Ovary (tissue), 9 donors: ENCODE measurements around the gene GABRD. TPM values are rescaled to one million over a fixed set of nuclear protein-coding genes. Genes with fewer than 3 reads are reported as not detected.

ENCODE experiments used
- DNase-seq, 5 donors: peaks; one replicate each; pipeline ENCODE4 v3.0.0-alpha.2; 2019 to 2020
- H3K27ac ChIP-seq, 2 donors: fragments of 200-600 bp; one replicate each; pipeline versions ENCODE4 v1.5.1 to v1.8.0; 2019 to 2022
- H3K27me3 ChIP-seq: fragments of 200-600 bp; one replicate; pipeline ENCODE4 v1.8.0; 2022
- H3K36me3 ChIP-seq: fragments of 200-600 bp; sonication (generic); one replicate; pipeline ENCODE4 v1.5.1; 2019
- H3K4me1 ChIP-seq: one replicate; pipeline ENCODE4 v1.8.1; 2013; ENCODE audit warnings: mild to moderate bottlenecking, moderate library complexity; ENCODE audit not compliant: insufficient read depth
- H3K4me3 ChIP-seq: fragments of 200-600 bp; sonication (generic); one replicate; pipeline ENCODE4 v1.5.1; 2017
- H3K9me3 ChIP-seq, 2 donors: fragments of 200-600 bp in 1 of 2; sonication (generic) in 1 of 2; one replicate each; pipeline versions ENCODE4 v1.5.1 to v1.8.1; 2013 to 2019; ENCODE audit warnings: mild to moderate bottlenecking in 1 of 2, moderate library complexity in 1 of 2
- CTCF ChIP-seq, 3 donors: fragments of 450-650 bp in 2 of 3; fragments of 200-600 bp in 1 of 3; IDR thresholded peaks; one replicate each; pipeline versions ENCODE4 v1.5.1 to v1.8.0; 2016 to 2022; ENCODE audit warnings: antibody characterized with exemption in 3 of 3, mild to moderate bottlenecking in 1 of 3
- EP300 ChIP-seq: sonication (generic); formaldehyde crosslinking; IDR thresholded peaks from one replicate; pipeline ENCODE4 v1.6.1; 2017; ENCODE audit warnings: antibody characterized with exemption
- POLR2A ChIP-seq: fragments of 450-650 bp; IDR thresholded peaks from one replicate; pipeline ENCODE4 v1.6.1; 2017; ENCODE audit warnings: antibody characterized with exemption, mild to moderate bottlenecking, moderate library complexity
- WGBS, 3 donors: extraction: QIAGEN DNeasy Blood & Tissue Kit in 1 of 3; methylation state at CpG; one replicate each; pipeline versions ENCODE4 v1.1.5 to v1.1.7; 2013 to 2017; 5-methylcytosine and 5-hydroxymethylcytosine counted together
- intact Hi-C, 4 donors: fragments of 100-400 bp; cut with DNase I; formaldehyde crosslinking; loops; one replicate each; pipeline versions ENCODE4 v1.11.0 to v1.15.1; 2022 to 2023
- polyA plus RNA-seq, 2 donors: library from polyadenylated mRNA; stranded (reverse); fragments of 200-250 nt in 1 of 2; fragments of 350-450 nt in 1 of 2; fragmentation: Illumina TruSeq in 1 of 2; extraction: RNeasy Lipid Tissue Mini Kit (QIAGEN cat#74804) in 1 of 2; gene quantifications; one replicate each; pipeline ENCODE4 v1.2.3, GENCODE V29; 2013 to 2014
- total RNA-seq, 7 donors: library from RNA; depleted of rRNA in 2 of 7; stranded (reverse); fragments of >200 nt in 2 of 7; fragmentation: NEBNext Ultra II Directional in 3 of 7; extraction: Animal tissue kit (Norgen Biotek cat#: 25700) in 3 of 7; gene quantifications; one replicate each; pipeline versions ENCODE4 v1.1.0 to v1.2.4, GENCODE V29; 2016 to 2023
- donor health status: DM: no; HTN: no; CAD: no; lungs with moderate emphysema.
- donor health status: DM: no; HTN: no; CAD: no.
- donor health status: Bipolar disorder and iron deficiency.
- donor health status: DM: yes; HTN: yes; CAD: no.
- donor health status: DM: no; HTN: no; CAD: no.
- donor health status: DM: yes; HTN: yes; CAD: no.

Gene GABRD
- total and polyA plus RNA-seq, 9 donors: 0.13 to 0.40 (median 0.33) TPM; not detected in 6

DNA sequence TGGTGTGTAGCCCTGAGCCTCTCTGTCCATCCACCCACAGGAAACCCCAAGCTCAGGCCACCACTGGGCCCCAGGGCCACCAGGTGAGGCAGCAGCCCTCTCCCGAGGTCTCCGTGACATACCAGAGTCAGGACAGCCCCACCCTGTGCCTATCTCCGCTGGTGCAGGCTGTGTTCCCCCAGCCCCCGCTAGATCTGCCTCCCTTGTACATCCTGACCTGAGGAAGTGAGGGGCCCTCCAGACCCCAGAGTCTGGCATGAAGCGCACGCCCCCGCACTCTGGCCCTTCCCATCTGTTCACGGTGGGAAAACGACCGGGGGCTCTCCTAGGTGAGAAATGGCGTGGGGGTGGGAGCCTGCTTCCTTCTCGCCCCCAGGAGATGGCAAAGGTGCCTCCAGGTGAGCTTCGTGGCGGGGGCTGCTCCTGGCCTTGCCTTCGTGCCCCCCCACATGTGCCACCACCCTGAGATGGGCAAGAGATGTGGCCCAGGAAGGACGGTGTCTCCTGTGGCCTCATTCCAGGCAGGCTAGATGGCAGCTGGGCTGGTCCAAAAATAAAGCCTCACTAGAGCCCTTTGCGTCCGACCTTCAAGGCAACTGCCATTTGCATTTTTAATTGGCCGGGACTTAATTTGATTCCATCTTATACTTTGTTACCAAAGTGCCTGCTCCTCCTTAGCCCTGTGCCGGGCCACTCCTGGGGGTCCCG lies 3.1 kb downstream of the GABRD start:
- Histone ChIP-seq H3K27me3 (peaks cover 3% of the 10 kb centered on the region), H3K36me3 (no peaks in the 10 kb centered on the region), H3K9me3 (no peaks in the 10 kb centered on the region), H3K4me1 (peaks cover 6% of the 10 kb centered on the region), H3K4me3 (no peak overlapping the region), H3K27ac (no peak overlapping the region)
- DNase-seq: no peak
- 56 to 72% (median 62%) methylated on average over 12 to 21 of the region's 21 CpGs for WGBS, 3 donors
- TF ChIP-seq POLR2A: no peak
- TF ChIP-seq EP300: no peak
- no peak for TF ChIP-seq CTCF (IDR thresholded peaks at IDR 0.05)
- intact Hi-C loops: loop anchor here in 1 of 4 donors (10.0 kb wide), 1 partner anchor 57 kb away; no protein-coding TSS in a partner anchor

DNA sequence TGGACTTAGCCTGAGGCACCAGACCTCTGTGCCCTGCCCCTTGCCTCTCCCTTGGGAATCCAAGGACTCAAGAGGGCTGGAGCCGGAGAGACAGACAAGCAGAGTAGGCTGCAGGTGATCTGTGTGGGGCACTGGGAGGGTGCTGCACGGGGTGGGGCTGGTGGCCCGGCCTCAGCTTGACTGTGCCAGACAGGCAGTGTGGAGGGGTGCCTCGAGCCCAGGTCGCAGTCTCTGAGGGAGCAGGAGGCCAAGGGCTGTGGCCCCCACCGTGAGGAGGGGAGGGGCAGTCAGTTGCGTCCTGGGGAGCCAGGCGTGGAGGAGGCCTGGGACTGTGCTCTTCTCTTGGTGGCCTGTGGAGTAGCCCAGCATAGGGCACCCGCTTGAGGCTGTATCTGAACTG lies 4.0 kb downstream of the GABRD start:
- 82 to 85% (median 84%) methylated on average over 8 to 9 of the region's 9 CpGs for WGBS, 3 donors
- Histone ChIP-seq H3K36me3 (no peaks in the 10 kb centered on the region), H3K9me3 (no peaks in the 10 kb centered on the region), H3K27ac (no peak overlapping the region), H3K27me3 (peaks cover 3% of the 10 kb centered on the region), H3K4me1 (peaks cover 6% of the 10 kb centered on the region), H3K4me3 (no peak overlapping the region)
- DNase-seq: no peak
- intact Hi-C loops: loop anchor here in 1 of 4 donors (10.0 kb wide), 1 partner anchor 58 kb away; no protein-coding TSS in a partner anchor
- TF ChIP-seq POLR2A: no peak
- TF ChIP-seq EP300: no peak
- no peak for TF ChIP-seq CTCF (IDR thresholded peaks at IDR 0.05)

DNA sequence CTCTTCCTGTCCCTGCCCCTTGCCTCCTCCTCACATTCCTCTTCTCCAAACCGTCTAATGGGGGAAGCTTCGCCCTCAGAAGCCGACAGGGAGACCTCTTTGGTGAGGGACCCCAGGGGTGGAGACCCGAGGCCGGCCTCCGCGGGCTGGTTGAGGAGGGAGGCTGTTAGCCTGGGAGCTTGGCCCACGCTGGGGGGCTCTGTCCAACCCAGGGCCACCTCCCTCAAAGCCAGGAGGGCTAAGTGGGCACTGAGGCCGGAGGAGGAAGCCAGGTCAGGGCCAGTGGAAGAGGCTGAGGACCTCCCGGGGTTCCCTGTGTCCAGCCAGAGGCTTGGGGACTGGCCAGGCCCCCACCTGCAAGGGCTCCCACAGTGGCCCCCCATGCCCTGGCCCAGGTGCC lies 5.3 kb downstream of the GABRD start:
- Histone ChIP-seq H3K4me3 (no peak overlapping the region), H3K9me3 (no peaks in the 10 kb centered on the region), H3K4me1 (peaks cover 6% of the 10 kb centered on the region), H3K27me3 (peaks cover 3% of the 10 kb centered on the region), H3K27ac (no peak overlapping the region), H3K36me3 (no peaks in the 10 kb centered on the region)
- 84 to 86% (median 85%) methylated on average over 10 of the region's 10 CpGs for WGBS, 3 donors
- DNase-seq: no peak
- TF ChIP-seq CTCF (IDR thresholded peaks at IDR 0.05) (no peak), POLR2A (no peak), EP300 (no peak)
- intact Hi-C loops: loop anchor here in 1 of 4 donors (10.0 kb wide), 1 partner anchor 60 kb away; no protein-coding TSS in a partner anchor

GRCh38 chr1:2024887-2025286 lies 5.7 kb downstream of the GABRD start:
- Histone ChIP-seq H3K27ac (no peak overlapping the region), H3K4me3 (no peak overlapping the region), H3K36me3 (no peaks in the 10 kb centered on the region), H3K9me3 (no peaks in the 10 kb centered on the region), H3K27me3 (no peaks in the 10 kb centered on the region), H3K4me1 (peaks cover 4% of the 10 kb centered on the region)
- WGBS, 3 donors: 76 to 86% (median 79%) methylated on average over 16 to 18 of the region's 18 CpGs
- TF ChIP-seq EP300 (no peak), POLR2A (no peak), CTCF (IDR thresholded peaks at IDR 0.05) (no peak)
- no peak for DNase-seq
- intact Hi-C loops: loop anchor here in 3 of 4 donors (5.0 to 10.0 kb wide), 3 partner anchors 53 to 78 kb away; no protein-coding TSS in a partner anchor
